ENCODE measurements around the gene CHTF8. TPM values are rescaled to one million over a fixed set of nuclear protein-coding genes. Genes with fewer than 3 reads are reported as not detected.
A peak's percentile ranks its signal among the peaks of the same experiment; 100 is the strongest.

The CHTF8 gene
- total RNA-seq, 1 experiment from 2014 or later, result 119 TPM

- no peaks in the 10 kb centered on the region for H3K9me3 Mint-ChIP-seq (ENCODE audit: unreplicated experiment)
- peak within 1 kb of the TSS; percentile 61 for H3K27ac Mint-ChIP-seq (ENCODE audit: unreplicated experiment)
- H3K9me3 ChIP-seq, result no peaks in the 10 kb centered on the region
- peaks cover 19% of the 10 kb centered on the region for H3K4me1 Mint-ChIP-seq (ENCODE audit: low read depth, unreplicated experiment)
- intact Hi-C loops (cut with micrococcal nuclease; ENCODE audit: unreplicated experiment), result loop anchor here (1.0 to 10.0 kb wide), 4 partner anchors 110 to 571 kb away; partner anchors contain the start of gene ZFP90
- TF ChIP-seq CTCF (IDR thresholded peaks at IDR 0.05; ENCODE audit: insufficient read depth in 1 of 2, low read depth in 1 of 2, low read length in 1 of 2, severe bottlenecking in 1 of 2, unreplicated experiment in 1 of 2), result peak; percentile 33 to 60
- peaks cover 9% of the 10 kb centered on the region for H3K4me1 ChIP-seq
- ChIA-PET CTCF (interaction anchor here (0.5 to 2.1 kb wide), 17 partner anchors 10 to 728 kb away, joined by 3 to 15 read pairs (median 4); no protein-coding TSS in a partner anchor), POLR2A (interaction anchor here (0.6 to 1.3 kb wide), 5 partner anchors 34 to 578 kb away, joined by 3 to 9 read pairs (median 3); no protein-coding TSS in a partner anchor)
- H3K4me3 Mint-ChIP-seq (ENCODE audit: unreplicated experiment), result peak within 1 kb of the TSS; percentile 92
- H3K27me3 Mint-ChIP-seq (ENCODE audit: insufficient read depth, unreplicated experiment), result no peaks in the 10 kb centered on the region
- peaks cover 9% of the 10 kb centered on the region for H3K36me3 Mint-ChIP-seq (ENCODE audit: insufficient read depth, unreplicated experiment)
- BruUV-seq (replicated peaks), result no TSS peak
- no peaks in the 10 kb centered on the region for H3K36me3 ChIP-seq (ENCODE audit: control insufficient read depth, insufficient read depth, low read length)
- peak within 1 kb of the TSS; percentile 50 for H3K4me3 ChIP-seq (ENCODE audit: low read depth, low read length)
- no peaks in the 10 kb centered on the region for H3K27me3 ChIP-seq (replicated peaks; ENCODE audit: control insufficient read depth, insufficient read depth, low read length)
- DNase-seq, result peak; percentile 73 to 89
These were observed 26.7 kb downstream of the CHTF8 start, which contains the start of gene HAS3 for GRCh38 chr16:69105501-69106361. Gene HAS3, plus strand, starts transcription at chr16:69105653. Its CDS starts 3,743 bp downstream, at chr16:69109396.

DNA sequence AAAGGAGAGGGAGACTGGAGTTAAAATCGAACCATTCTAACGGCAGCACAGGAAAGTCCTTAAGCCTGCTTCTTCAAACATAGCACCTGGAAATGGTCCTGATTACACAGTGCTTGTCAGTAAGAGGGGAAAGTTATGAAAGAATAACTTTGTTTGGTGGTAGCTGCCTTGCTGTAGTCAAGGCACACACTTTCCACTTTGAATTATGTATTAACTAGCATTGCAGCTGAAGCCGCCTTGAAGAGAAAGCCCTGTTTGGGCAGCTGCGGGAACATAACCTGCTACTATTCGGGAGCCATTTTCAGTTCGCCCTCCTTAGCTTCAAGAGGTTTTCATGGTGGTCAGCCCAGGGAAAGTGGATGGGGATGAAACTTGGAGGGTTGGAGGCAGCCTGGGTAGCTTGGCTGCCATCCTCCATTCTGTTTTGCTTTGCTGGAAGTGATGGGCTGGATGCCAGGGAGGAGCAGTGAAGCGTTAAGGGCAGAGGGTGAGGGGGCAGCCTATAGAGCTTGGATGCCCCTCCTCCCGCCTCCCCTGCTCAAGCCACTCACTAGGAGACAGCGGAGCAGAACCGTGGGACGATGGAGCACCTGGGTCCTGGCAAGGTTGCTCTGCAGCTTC, 32.2 kb downstream of the CHTF8 start:
- H3K9me3 ChIP-seq, result no peaks in the 10 kb centered on the region
- H3K36me3 Mint-ChIP-seq (ENCODE audit: insufficient read depth, unreplicated experiment), result no peaks in the 10 kb centered on the region
- BruUV-seq (replicated peaks), result no TSS peak
- TF ChIP-seq CTCF (IDR thresholded peaks at IDR 0.05; ENCODE audit: insufficient read depth in 1 of 2, low read depth in 1 of 2, low read length in 1 of 2, severe bottlenecking in 1 of 2, unreplicated experiment in 1 of 2), result no peak
- no peaks in the 10 kb centered on the region for H3K4me1 ChIP-seq
- no peak overlapping the region for H3K4me3 ChIP-seq (ENCODE audit: low read depth, low read length)
- no peaks in the 10 kb centered on the region for H3K27me3 Mint-ChIP-seq (ENCODE audit: insufficient read depth, unreplicated experiment)
- no peaks in the 10 kb centered on the region for H3K9me3 Mint-ChIP-seq (ENCODE audit: unreplicated experiment)
- no peak overlapping the region for H3K4me3 Mint-ChIP-seq (ENCODE audit: unreplicated experiment)
- no peak overlapping the region for H3K27ac Mint-ChIP-seq (ENCODE audit: unreplicated experiment)
- ChIA-PET CTCF (no interaction called here), POLR2A (no interaction called here)
- intact Hi-C loops (cut with micrococcal nuclease; ENCODE audit: unreplicated experiment), result loop anchor here (10.0 kb wide), 1 partner anchor 565 kb away; the partner anchor contains the start of gene ZFP90
- H3K4me1 Mint-ChIP-seq (ENCODE audit: low read depth, unreplicated experiment), result peaks cover 17% of the 10 kb centered on the region
- no peak for DNase-seq
- no peaks in the 10 kb centered on the region for H3K27me3 ChIP-seq (replicated peaks; ENCODE audit: control insufficient read depth, insufficient read depth, low read length)
- H3K36me3 ChIP-seq (ENCODE audit: control insufficient read depth, insufficient read depth, low read length), result no peaks in the 10 kb centered on the region

DNA sequence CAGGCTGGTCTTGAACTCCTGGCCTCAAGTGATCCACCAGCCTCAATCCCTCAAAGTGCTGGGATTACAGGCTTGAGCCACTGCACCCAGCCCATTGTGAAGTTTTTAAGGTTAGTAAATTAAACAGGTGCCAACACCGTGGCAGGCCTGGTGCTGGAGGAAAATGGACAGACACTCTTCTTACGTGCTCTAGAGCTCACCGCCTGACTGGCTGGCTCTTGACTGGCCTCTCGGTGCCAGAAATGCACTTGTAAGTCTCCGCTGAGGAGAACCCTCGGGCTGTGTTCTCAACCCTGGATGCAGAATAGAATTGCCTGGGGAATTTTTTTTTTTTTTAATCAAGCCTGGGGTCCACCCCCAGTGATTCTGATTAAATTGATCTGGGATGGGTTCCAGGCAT, 37.2 kb downstream of the CHTF8 start:
- no peaks in the 10 kb centered on the region for H3K36me3 Mint-ChIP-seq (ENCODE audit: insufficient read depth, unreplicated experiment)
- H3K27me3 Mint-ChIP-seq (ENCODE audit: insufficient read depth, unreplicated experiment), result no peaks in the 10 kb centered on the region
- DNase-seq, result no peak
- no TSS peak for BruUV-seq (replicated peaks)
- no peaks in the 10 kb centered on the region for H3K4me1 Mint-ChIP-seq (ENCODE audit: low read depth, unreplicated experiment)
- Histone ChIP-seq H3K27me3 (replicated peaks; ENCODE audit: control insufficient read depth, insufficient read depth, low read length) (no peaks in the 10 kb centered on the region), H3K36me3 (ENCODE audit: control insufficient read depth, insufficient read depth, low read length) (no peaks in the 10 kb centered on the region), H3K9me3 (no peaks in the 10 kb centered on the region), H3K4me3 (ENCODE audit: low read depth, low read length) (no peak overlapping the region), H3K4me1 (no peaks in the 10 kb centered on the region)
- H3K9me3 Mint-ChIP-seq (ENCODE audit: unreplicated experiment), result no peaks in the 10 kb centered on the region
- CTCF ChIA-PET, result no interaction called here
- no peak overlapping the region for H3K4me3 Mint-ChIP-seq (ENCODE audit: unreplicated experiment)
- TF ChIP-seq CTCF (IDR thresholded peaks at IDR 0.05; ENCODE audit: insufficient read depth in 1 of 2, low read depth in 1 of 2, low read length in 1 of 2, severe bottlenecking in 1 of 2, unreplicated experiment in 1 of 2), result no peak
- intact Hi-C loops (cut with micrococcal nuclease; ENCODE audit: unreplicated experiment), result no loop called here
- no peak overlapping the region for H3K27ac Mint-ChIP-seq (ENCODE audit: unreplicated experiment)
- POLR2A ChIA-PET, result no interaction called here

Measured in Caco-2 (cell line).